H1 (cell line): ENCODE results near the gene KLHL1. TPM values are rescaled to one million over a fixed set of nuclear protein-coding genes. Genes with fewer than 3 reads are reported as not detected.
"Not testable (repeated sequence)": the region's sequence is repeated elsewhere in the genome, so short reads cannot be mapped to it uniquely, and the experiment has no call there.

Source experiments
- CTCF ChIA-PET: fragments of 300-600 bp; sonication (Branson Sonifier 250); formaldehyde crosslinking; loops from one replicate; lab custom pipeline; 2021; ENCODE audit not compliant: partially characterized antibody; lab: Charles Lee
- POLR2A ChIA-PET: fragments of 300-600 bp; sonication (Branson Sonifier 250); formaldehyde crosslinking; loops from one replicate; lab custom pipeline; 2021; ENCODE audit warnings: inconsistent platforms; ENCODE audit not compliant: partially characterized antibody; lab: Charles Lee
- DNase-seq, 2 experiments: peaks; one replicate each; pipeline versions ENCODE4 v3.0.0 to v3.0.0-alpha.2; 2010 to 2022; ENCODE audit warnings: low spot score in 2 of 2, low read depth in 1 of 2, mixed read lengths in 1 of 2
- FAIRE-seq: peaks from 2 replicates; lab custom pipeline; 2011; peaks lifted over from hg19 to GRCh38; lab: Jason Lieb, UNC
- H2AFZ ChIP-seq: 2 replicates; pipeline ENCODE4 v1.8.1; 2012; ENCODE audit warnings: low read length, inconsistent platforms
- H2AK5ac ChIP-seq: 2 replicates; pipeline ENCODE4 v1.6.1; 2013; ENCODE audit warnings: low read depth, low read length
- H2BK120ac ChIP-seq: replicated peaks from 2 replicates; pipeline ENCODE3; 2013; ENCODE audit warnings: low read depth, low read length, inconsistent platforms
- H2BK12ac ChIP-seq: 2 replicates; pipeline ENCODE4 v1.6.1; 2013; ENCODE audit warnings: low read depth, low read length
- H2BK15ac ChIP-seq: 2 replicates; pipeline ENCODE4 v1.6.1; 2013; ENCODE audit warnings: low read length
- H2BK20ac ChIP-seq: 2 replicates; pipeline ENCODE4 v1.6.1; 2013; ENCODE audit warnings: low read length
- H2BK5ac ChIP-seq: 2 replicates; pipeline ENCODE4 v1.6.1; 2013; ENCODE audit warnings: low read depth, low read length
- H3K14ac ChIP-seq: 2 replicates; pipeline ENCODE4 v1.6.1; 2013; ENCODE audit warnings: inconsistent platforms; ENCODE audit not compliant: insufficient read length
- H3K18ac ChIP-seq: 2 replicates; pipeline ENCODE4 v1.6.1; 2013; ENCODE audit warnings: low read length; ENCODE audit errors: extremely low read depth
- H3K23ac ChIP-seq: 2 replicates; pipeline ENCODE4 v1.6.1; 2013; ENCODE audit warnings: inconsistent platforms; ENCODE audit not compliant: insufficient read length
- H3K23me2 ChIP-seq: 2 replicates; pipeline ENCODE4 v1.6.1; 2013; ENCODE audit warnings: low read depth, low read length
- H3K27ac ChIP-seq: 2 replicates; pipeline ENCODE4 v1.6.1; 2011; ENCODE audit warnings: low read depth, low read length, inconsistent platforms
- H3K27me3 ChIP-seq, 4 experiments: replicated peaks in 1 of 4; 1 replicate in 1 of 4; 2 replicates in 3 of 4; pipeline versions ENCODE4 v1.6.1 to v1.8.1; 2011 to 2013; ENCODE audit warnings: low read length in 3 of 4, mild to moderate bottlenecking in 3 of 4, inconsistent platforms in 2 of 4, mixed read lengths in 2 of 4, moderate library complexity in 1 of 4; ENCODE audit not compliant: control insufficient read depth in 3 of 4, insufficient read depth in 3 of 4; ENCODE audit errors: extremely low read depth in 1 of 4
- H3K36me3 ChIP-seq, 4 experiments: 2 replicates each; pipeline versions ENCODE4 v1.6.1 to v1.8.1; 2011 to 2013; ENCODE audit warnings: mild to moderate bottlenecking in 4 of 4, low read length in 3 of 4, moderate library complexity in 2 of 4, control low read depth in 1 of 4, inconsistent platforms in 1 of 4; ENCODE audit not compliant: insufficient read depth in 4 of 4, control insufficient read depth in 2 of 4
- H3K4ac ChIP-seq: replicated peaks from 2 replicates; pipeline ENCODE3; 2013; ENCODE audit warnings: low read length, low read depth, mixed read lengths, inconsistent platforms; ENCODE audit not compliant: insufficient read length
- H3K4me1 ChIP-seq, 4 experiments: replicated peaks in 1 of 4; 1 replicate in 1 of 4; 2 replicates in 3 of 4; pipeline versions ENCODE4 v1.6.1 to v1.8.1; 2011 to 2013; ENCODE audit warnings: low read length in 3 of 4, inconsistent platforms in 2 of 4, mixed read lengths in 1 of 4; ENCODE audit not compliant: insufficient read depth in 4 of 4, control insufficient read depth in 3 of 4
- H3K4me2 ChIP-seq, 2 experiments: 2 replicates each; pipeline versions ENCODE4 v1.6.1 to v1.8.1; 2011 to 2013; ENCODE audit warnings: low read depth in 2 of 2, low read length in 2 of 2, control low read depth in 1 of 2, inconsistent platforms in 1 of 2, mild to moderate bottlenecking in 1 of 2; ENCODE audit not compliant: insufficient read depth in 1 of 2
- H3K4me3 ChIP-seq, 4 experiments: fragments of 200-600, 300-600 bp in 1 of 4; sonication (generic), shearing (Covaris generic), sonication (Bioruptor Twin) in 1 of 4; 2 replicates each; pipeline versions ENCODE4 v1.5.1 to v1.8.1; 2011 to 2016; ENCODE audit warnings: low read length in 4 of 4, low read depth in 3 of 4, control low read depth in 2 of 4, inconsistent platforms in 2 of 4, mild to moderate bottlenecking in 2 of 4, mixed read lengths in 1 of 4, moderate library complexity in 1 of 4; ENCODE audit not compliant: insufficient read depth in 2 of 4; ENCODE audit errors: extremely low read depth in 1 of 4
- H3K56ac ChIP-seq: replicated peaks from 2 replicates; pipeline ENCODE3; 2013; ENCODE audit warnings: low read depth, mild to moderate bottlenecking, mixed read lengths, low read length, inconsistent platforms; ENCODE audit not compliant: insufficient read length
- H3K79me1 ChIP-seq: 2 replicates; pipeline ENCODE4 v1.6.1; 2013; ENCODE audit warnings: low read depth, low read length, control low read depth
- H3K79me2 ChIP-seq, 2 experiments: 2 replicates each; pipeline versions ENCODE4 v1.6.1 to v1.8.1; 2012 to 2013; ENCODE audit warnings: low read length in 2 of 2, mild to moderate bottlenecking in 2 of 2, inconsistent platforms in 1 of 2; ENCODE audit not compliant: insufficient read depth in 2 of 2, control insufficient read depth in 1 of 2
- H3K9ac ChIP-seq, 4 experiments: replicated peaks in 1 of 4; 1 replicate in 1 of 4; 2 replicates in 3 of 4; pipeline versions ENCODE4 v1.6.1 to v1.8.1; 2011 to 2013; ENCODE audit warnings: low read depth in 3 of 4, low read length in 3 of 4, control low read depth in 2 of 4, mild to moderate bottlenecking in 2 of 4, moderate library complexity in 2 of 4, inconsistent platforms in 1 of 4; ENCODE audit errors: extremely low read depth in 1 of 4
- H3K9me3 ChIP-seq, 2 experiments: 2 replicates each; pipeline versions ENCODE4 v1.6.1 to v1.8.1; 2012 to 2013; ENCODE audit warnings: mild to moderate bottlenecking in 2 of 2, moderate library complexity in 2 of 2, control low read depth in 1 of 2, inconsistent platforms in 1 of 2, low read depth in 1 of 2, low read length in 1 of 2, mixed read lengths in 1 of 2; ENCODE audit not compliant: insufficient read depth in 2 of 2
- H4K20me1 ChIP-seq, 2 experiments: replicated peaks in 1 of 2; 2 replicates each; pipeline versions ENCODE3 to v1.8.1; 2011 to 2013; ENCODE audit warnings: inconsistent platforms in 2 of 2, low read length in 2 of 2, mild to moderate bottlenecking in 1 of 2; ENCODE audit not compliant: insufficient read depth in 2 of 2, control insufficient read depth in 1 of 2
- H4K5ac ChIP-seq: 2 replicates; pipeline ENCODE4 v1.6.1; 2013; ENCODE audit warnings: low read length, low read depth, mixed read lengths, inconsistent platforms; ENCODE audit not compliant: insufficient read length
- H4K8ac ChIP-seq: 2 replicates; pipeline ENCODE4 v1.8.0; 2013; ENCODE audit warnings: mild to moderate bottlenecking, moderate library complexity, low read length, inconsistent platforms; ENCODE audit not compliant: insufficient read depth; ENCODE audit errors: extremely low read depth
- H4K91ac ChIP-seq: replicated peaks from 2 replicates; pipeline ENCODE3; 2013; ENCODE audit warnings: low read length, mixed read lengths, inconsistent platforms; ENCODE audit not compliant: insufficient read length
- WGBS, 2 experiments: shearing (Covaris generic) in 1 of 2; methylation state at CpG; one replicate each; pipeline versions ENCODE4 v1.1.6 to v1.1.7; 2013 to 2015; ENCODE audit warnings: low lambda C conversion rate in 2 of 2, mixed read lengths in 2 of 2, inconsistent platforms in 1 of 2, low coverage in 1 of 2, missing lambda C conversion rate in 1 of 2; ENCODE audit not compliant: insufficient replicate concordance in 2 of 2, insufficient coverage in 1 of 2, insufficient read length in 1 of 2; ENCODE audit errors: extremely low coverage in 1 of 2, missing lambda C conversion rate in 1 of 2; 5-methylcytosine and 5-hydroxymethylcytosine counted together
- polyA plus RNA-seq, 7 experiments: library from polyadenylated mRNA; depleted of rRNA in 3 of 7; stranded (reverse) in 5 of 7; unstranded in 2 of 7; fragments of >200 nt in 5 of 7; fragments of 200-250 nt in 2 of 7; gene quantifications; 1 replicate in 5 of 7; 2 replicates in 1 of 7; 4 replicates in 1 of 7; pipeline versions ENCODE4 v1.2.1 to v1.2.3, GENCODE V29; 2011 to 2013; ENCODE audit warnings: missing spikeins in 2 of 7, mixed read lengths in 2 of 7
- total RNA-seq: library from RNA; stranded (reverse); fragmentation: NEBNext Ultra II Directional; extraction: Animal tissue kit (Norgen Biotek cat#: 25700); gene quantifications from 2 replicates; pipeline ENCODE4 v1.2.1, GENCODE V29; 2021

The KLHL1 gene
- total and polyA plus RNA-seq, 2 of the 8 experiments (the other 6 are each of a cell fraction or from before 2014, with no cell fraction given): not detected

DNA sequence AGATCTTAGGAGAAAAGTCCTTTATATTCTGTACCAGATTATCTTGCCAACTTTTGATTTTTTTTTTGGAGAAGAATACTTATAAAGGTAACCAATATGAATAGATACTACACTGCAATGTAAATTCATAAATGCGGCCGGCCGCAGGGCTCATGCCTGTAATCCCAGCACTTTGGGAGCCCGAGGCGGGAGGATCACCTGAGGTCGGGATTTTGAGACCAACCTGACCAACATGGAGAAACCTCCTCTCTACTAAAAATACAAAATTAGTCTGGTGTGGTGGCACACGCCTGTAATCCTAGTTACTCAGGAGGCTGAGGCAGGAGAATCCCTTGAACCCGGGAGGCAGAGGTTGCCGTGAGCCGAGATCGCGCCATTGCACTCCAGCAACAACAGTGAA lies 34.4 kb upstream of the KLHL1 start:
- FAIRE-seq, H2BK15ac ChIP-seq, H3K4me3 ChIP-seq, CTCF ChIA-PET, H2AK5ac ChIP-seq, H2AFZ ChIP-seq, H4K8ac ChIP-seq, H3K27me3 ChIP-seq, H3K79me2 ChIP-seq, H2BK20ac ChIP-seq, H3K4ac ChIP-seq, H3K27ac ChIP-seq, H4K5ac ChIP-seq, H2BK5ac ChIP-seq, H3K36me3 ChIP-seq, H3K4me1 ChIP-seq, H4K91ac ChIP-seq, H3K56ac ChIP-seq, H2BK12ac ChIP-seq, H4K20me1 ChIP-seq, POLR2A ChIA-PET, H2BK120ac ChIP-seq, H3K4me2 ChIP-seq, H3K18ac ChIP-seq, H3K9ac ChIP-seq, H3K23ac ChIP-seq, H3K9me3 ChIP-seq, DNase-seq, H3K79me1 ChIP-seq, H3K14ac ChIP-seq, H3K23me2 ChIP-seq: not testable (repeated sequence)
- 98% methylated on average over 12 of the region's 12 CpGs; no CpG with 5 or more reads in 1 of the 2 experiments for WGBS, 2 experiments
